Gastrocnemius medialis (tissue), 4 donors: ENCODE measurements around the gene TAF11L11.

Experiments
- CTCF ChIP-seq, 5 experiments: fragments of 450-650 bp in 3 of 5; fragments of 200-600 bp in 2 of 5; sonication (generic) in 2 of 5; IDR thresholded peaks in 4 of 5; conservative IDR thresholded peaks in 1 of 5; 1 replicate in 4 of 5; 2 replicates in 1 of 5; pipeline ENCODE4 v1.5.1; 2016 to 2019; ENCODE audit warnings: antibody characterized with exemption in 5 of 5, mild to moderate bottlenecking in 3 of 5, moderate library complexity in 3 of 5
- POLR2A ChIP-seq, 2 donors: fragments of 450-650 bp; IDR thresholded peaks; one replicate each; pipeline ENCODE4 v1.6.1; 2017; ENCODE audit warnings: antibody characterized with exemption in 2 of 2, mild to moderate bottlenecking in 2 of 2, moderate library complexity in 2 of 2

- TF ChIP-seq CTCF (IDR thresholded peaks at IDR 0.05 in 4 of 5, conservative IDR thresholded peaks at IDR 0.05 in 1 of 5) (no peak), POLR2A (IDR thresholded peaks at IDR 0.05) (no peak)
Observed at GRCh38 chr5:17604951-17605350, 968 bp downstream of the TAF11L11 start.
